GM18517 (cell line): Measurements from ENCODE around the gene CABLES1.

Experiments
- ATAC-seq: cut with Tn5 transposase; IDR thresholded peaks from one replicate; pipeline ENCODE4 v1.9.1; 2021; ENCODE audit warnings: mild to moderate bottlenecking, moderate library complexity; ENCODE audit not compliant: unreplicated experiment

Gene CABLES1

GRCh38 chr18:23189768-23190661, 54.7 kb downstream of the CABLES1 start:
- ATAC-seq, result no peak

- ATAC-seq, result no peak
Observed at GRCh38 chr18:23191232-23191631, 55.9 kb downstream of the CABLES1 start.

- ATAC-seq, result no peak
Observed at GRCh38 chr18:23193742-23194141, 58.5 kb downstream of the CABLES1 start.

- ATAC-seq, result no peak
Observed at GRCh38 chr18:23194155-23194996, 59.1 kb downstream of the CABLES1 start.

GRCh38 chr18:23194997-23195957, 60.0 kb downstream of the CABLES1 start:
- ATAC-seq, result no peak

GRCh38 chr18:23196119-23197007, 61.1 kb downstream of the CABLES1 start:
- no peak for ATAC-seq

- no peak for ATAC-seq
Observed at GRCh38 chr18:23198217-23198845, 63.0 kb downstream of the CABLES1 start.

GRCh38 chr18:23200756-23201155, 65.5 kb downstream of the CABLES1 start:
- no peak for ATAC-seq

GRCh38 chr18:23201741-23202140, 66.5 kb downstream of the CABLES1 start:
- ATAC-seq, result no peak

GRCh38 chr18:23203891-23204432, 68.7 kb downstream of the CABLES1 start:
- ATAC-seq, result no peak

GRCh38 chr18:23204589-23205235, 69.4 kb downstream of the CABLES1 start:
- no peak for ATAC-seq

- ATAC-seq, result no peak
Observed at GRCh38 chr18:23205980-23206379, 70.7 kb downstream of the CABLES1 start.

GRCh38 chr18:23207191-23207955, 72.1 kb downstream of the CABLES1 start:
- ATAC-seq, result no peak

GRCh38 chr18:23207994-23208393, 72.7 kb downstream of the CABLES1 start:
- no peak for ATAC-seq

- no peak for ATAC-seq
Observed at GRCh38 chr18:23208600-23208999, 73.3 kb downstream of the CABLES1 start.

- ATAC-seq, result no peak
Observed at GRCh38 chr18:23209031-23209430, 73.7 kb downstream of the CABLES1 start.

- no peak for ATAC-seq
Observed at GRCh38 chr18:23209796-23210195, 74.5 kb downstream of the CABLES1 start.

- no peak for ATAC-seq
Observed at GRCh38 chr18:23210526-23210925, 75.2 kb downstream of the CABLES1 start.
